RPMI8226 (cell line): ENCODE results near the gene SMARCD1.

ENCODE experiments used
- DNase-seq: peaks from one replicate; pipeline ENCODE4 v3.0.0-alpha.2; 2015

Gene SMARCD1

DNA sequence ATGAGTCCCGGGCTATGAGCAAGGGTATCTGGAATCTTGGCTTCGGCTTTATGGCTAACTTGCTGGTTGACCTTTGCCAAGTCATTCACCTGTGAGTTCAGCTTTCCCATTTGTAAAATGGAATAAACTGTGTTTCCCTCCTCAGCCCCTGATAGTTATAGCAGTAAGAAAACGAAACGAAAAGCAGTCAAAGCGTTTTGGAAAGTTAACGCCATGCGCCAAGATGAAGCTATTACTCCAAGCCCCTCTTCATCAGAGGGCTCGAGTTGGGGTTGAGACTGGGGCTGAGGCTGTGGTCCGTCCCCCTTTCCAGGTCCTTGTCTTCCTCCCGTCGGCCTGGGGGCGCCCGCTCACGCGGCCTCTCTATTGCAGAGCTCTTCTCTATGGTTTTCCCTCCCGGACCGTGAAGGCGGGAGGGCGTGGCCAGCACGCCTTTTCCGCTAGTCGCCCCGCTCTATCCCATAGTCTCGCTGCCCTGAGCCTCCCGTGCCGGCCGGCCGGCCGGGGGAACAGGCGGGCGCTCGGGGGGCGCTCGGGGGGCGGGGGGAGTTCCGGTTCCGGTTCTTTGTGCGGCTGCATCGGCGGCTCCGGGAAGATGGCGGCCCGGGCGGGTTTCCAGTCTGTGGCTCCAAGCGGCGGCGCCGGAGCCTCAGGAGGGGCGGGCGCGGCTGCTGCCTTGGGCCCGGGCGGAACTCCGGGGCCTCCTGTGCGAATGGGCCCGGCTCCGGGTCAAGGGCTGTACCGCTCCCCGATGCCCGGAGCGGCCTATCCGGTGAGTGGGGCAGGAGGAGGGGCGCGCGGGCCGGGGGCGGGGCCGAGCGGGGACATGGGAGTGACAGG, at the start of gene SMARCD1:
SMARCD1 (plus strand) TSS at position 568 of the 840 bp plus-strand sequence; CDS start at position 596, 28 bp downstream.
- peak; percentile 93 for DNase-seq

DNA sequence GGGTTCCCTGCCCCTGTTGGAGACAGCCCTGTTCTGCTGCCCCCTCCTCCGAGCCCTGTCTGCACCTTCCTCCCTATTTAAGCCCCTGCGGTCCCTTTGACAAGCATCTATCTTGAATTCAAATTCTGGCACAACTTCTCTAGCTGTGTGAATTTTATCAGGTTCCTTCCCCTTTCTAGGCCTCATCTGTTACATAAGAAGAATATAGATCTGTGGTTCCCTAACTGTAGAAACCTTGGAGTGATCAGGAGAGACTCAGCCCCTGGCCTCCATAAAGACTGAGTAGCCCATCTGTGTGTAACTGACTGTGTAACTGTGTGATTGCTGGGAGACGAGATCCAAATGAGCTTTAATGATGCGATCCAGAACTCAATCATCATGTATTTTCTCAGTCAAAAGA, 46.8 kb upstream of the SMARCD1 start:
- no peak for DNase-seq

- DNase-seq, result peak; percentile 86
Measured at GRCh38 chr12:50039151-50039835, 45.8 kb upstream of the SMARCD1 start.

DNA sequence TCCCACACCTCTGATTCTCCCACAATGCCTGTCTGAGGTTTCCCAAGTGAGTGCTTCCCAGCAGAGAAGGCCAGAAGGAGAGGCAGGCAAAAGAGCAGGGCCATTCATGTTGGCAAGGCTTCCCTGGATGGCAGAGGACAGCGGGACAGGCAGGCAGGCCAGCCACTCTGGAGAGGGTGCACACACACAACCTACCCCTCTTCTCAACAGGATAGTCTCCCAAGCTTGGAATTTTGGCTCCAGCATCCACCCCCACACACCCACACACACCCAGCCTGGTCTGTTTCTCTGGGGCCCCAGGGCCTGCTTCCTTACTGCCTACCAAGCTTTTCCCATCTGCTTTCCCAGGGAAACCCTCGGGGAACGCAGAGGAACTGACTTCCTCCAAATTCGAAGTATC, 44.5 kb upstream of the SMARCD1 start:
- DNase-seq, result no peak

- DNase-seq, result no peak
Measured at GRCh38 chr12:50041062-50041860, 43.9 kb upstream of the SMARCD1 start.

DNA sequence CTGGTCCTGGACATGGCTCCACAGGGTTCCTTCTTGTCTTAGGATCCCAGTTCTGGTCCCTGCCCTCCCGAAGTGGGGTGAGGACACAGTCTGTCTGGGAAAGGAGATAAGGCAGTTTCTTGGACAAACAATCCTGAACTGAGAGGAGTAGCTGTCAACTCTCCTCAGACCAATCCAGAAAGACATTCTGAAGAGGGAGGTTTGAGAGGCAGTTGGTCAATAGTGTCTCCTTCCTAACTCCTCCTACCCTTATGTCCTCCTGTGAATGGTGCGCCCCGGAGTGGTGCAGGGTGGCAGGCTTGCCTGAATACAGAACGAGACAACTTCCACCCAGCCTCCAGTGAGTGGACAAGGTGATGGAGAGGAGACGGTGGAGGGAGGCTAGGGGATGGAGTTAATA, 43.2 kb upstream of the SMARCD1 start:
- no peak for DNase-seq

DNA sequence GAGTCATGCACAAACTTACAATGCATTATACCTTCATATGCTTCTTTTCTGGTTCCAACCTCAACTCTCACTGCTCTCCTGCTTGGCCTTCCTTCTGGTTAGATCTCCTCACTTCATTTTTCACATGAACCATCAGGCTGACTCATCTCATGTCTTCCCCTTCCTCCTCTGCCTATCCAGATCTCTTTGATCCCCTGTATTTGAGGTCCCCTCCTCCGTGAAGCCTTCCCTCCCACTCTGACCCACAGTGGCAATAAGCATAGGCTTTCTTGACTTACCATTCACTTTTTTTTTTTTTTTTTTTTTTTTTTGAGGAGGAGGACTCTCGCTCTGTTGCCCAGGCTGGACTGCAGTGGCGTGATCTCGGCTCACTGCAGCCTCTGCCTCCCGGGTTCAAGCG, 42.4 kb upstream of the SMARCD1 start:
- DNase-seq, result no peak

DNA sequence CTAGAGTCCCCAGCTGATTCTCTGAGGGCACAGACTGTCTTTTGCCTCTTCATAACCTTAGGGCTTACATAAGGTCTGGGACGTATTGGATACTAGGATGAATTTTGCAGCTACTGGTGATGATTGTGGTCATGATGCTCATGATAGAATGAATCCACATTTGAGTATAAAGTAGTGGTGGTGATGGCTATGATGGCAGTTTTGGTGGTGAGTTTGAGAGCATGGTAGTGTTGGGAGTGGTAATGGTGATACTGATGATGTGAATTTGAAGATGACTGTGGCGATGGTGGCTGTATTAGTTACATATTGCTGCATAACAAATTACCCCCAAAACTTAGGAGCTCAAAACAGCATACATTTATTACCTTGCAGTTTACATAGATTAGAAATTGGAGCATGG, 41.8 kb upstream of the SMARCD1 start:
- no peak for DNase-seq

DNA sequence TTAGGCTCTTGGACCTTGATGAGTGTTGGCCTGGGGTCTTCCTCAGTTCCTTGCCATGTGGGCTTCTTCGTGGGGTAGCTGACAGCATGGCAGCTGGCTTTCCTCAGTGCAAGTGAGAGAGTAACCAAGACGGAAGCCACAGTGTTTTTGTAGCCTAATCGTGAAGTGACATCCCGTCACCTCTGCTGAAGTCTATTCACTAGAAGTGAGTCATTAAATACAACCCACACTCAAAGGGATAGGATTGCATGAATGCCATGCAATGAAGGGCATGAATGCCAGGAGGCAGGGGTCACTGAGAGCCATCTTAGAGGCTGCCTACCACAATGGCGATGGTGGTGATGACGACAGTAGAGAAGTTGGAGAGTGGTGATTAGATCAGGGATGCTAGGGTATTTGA, 41.3 kb upstream of the SMARCD1 start:
- no peak for DNase-seq

- no peak for DNase-seq
Measured at GRCh38 chr12:50047693-50048250, 37.4 kb upstream of the SMARCD1 start.

DNA sequence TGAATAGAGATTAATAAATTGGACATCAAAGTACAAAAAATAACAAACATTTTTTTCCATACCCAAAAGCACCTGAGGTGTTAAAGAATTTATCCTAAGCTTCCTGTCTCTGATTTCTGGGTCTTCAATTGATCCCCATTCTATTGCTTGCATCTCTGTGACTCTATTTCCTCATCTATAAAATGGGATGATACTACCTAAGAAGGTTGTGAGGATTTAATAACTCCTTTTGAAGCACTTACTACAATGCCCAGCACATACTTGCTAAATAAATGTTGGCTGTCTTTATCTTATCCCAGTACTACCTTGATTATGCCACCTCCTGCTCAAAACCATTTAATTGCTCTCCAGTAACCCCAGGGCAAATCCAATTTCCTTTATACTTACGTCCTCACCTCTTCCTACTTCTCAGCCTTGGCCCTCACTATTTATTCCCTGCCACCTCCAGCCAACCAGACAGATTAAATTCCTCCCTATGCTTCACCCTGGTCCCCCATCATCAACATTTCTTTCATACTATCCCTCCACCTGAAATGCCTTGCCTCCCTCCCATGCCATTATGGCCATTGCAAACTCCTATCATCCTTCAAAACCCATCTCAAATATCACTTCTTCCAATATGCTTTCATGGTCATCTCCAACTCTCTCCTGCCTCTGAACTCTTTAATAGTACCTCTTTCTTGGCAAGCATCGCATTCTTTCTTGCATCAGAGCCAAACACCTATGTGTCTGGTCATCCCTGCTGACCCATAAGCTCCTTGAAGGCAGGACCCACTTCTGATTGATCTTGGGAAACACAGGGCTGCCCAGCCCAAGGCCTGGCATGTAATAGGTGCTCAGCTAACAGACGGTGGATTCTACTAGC, 35.7 kb upstream of the SMARCD1 start:
- DNase-seq, result no peak

DNA sequence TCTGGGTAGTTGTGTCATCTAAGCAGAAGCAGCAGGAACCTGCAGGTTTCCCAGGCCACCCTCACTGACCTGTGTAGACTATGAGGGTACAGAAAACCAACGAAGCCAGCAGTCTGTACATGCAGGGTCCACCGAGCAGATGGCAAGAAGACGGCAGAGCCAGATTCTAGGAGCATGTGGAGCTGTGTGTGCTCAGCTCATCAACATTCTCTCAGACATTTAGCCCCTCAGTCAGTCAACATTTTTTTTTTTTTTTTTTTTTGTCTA, 35.1 kb upstream of the SMARCD1 start:
- no peak for DNase-seq

DNA sequence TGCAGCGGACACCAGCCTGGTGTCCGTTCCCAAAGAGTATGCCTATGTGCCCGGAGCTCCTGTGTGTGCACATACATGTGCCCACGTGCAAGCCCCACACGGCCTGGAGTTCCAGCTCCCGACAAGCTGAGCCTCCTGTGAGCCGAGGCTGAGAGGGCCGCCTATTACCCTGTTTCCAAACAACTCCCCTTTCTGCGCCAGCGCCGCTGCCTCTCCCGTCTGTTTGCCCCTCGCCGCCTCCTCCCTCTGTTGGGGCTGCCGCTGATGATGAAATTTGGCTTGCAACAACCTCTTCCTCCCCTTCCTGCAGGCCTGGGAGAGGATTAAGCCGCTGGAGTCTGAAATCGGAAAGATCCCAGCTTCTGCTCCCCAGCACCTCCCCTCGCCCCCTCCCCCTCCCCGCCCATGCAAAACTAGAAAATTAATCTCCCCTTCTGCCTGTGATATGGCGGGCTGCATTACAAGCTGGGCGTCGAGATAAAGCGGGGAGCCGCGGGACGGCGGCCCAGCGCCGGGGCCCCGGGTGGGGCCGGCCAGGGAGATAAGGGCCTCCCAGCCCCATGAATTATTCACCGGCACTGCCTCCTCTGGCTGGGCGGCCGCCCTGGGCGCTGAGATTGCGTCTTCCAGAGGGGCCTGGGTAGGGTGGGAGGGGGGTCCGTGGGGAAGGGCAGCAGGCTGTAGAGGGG, 34.6 kb upstream of the SMARCD1 start:
- DNase-seq, result no peak

GRCh38 chr12:50051101-50051806, 33.9 kb upstream of the SMARCD1 start:
- no peak for DNase-seq

DNA sequence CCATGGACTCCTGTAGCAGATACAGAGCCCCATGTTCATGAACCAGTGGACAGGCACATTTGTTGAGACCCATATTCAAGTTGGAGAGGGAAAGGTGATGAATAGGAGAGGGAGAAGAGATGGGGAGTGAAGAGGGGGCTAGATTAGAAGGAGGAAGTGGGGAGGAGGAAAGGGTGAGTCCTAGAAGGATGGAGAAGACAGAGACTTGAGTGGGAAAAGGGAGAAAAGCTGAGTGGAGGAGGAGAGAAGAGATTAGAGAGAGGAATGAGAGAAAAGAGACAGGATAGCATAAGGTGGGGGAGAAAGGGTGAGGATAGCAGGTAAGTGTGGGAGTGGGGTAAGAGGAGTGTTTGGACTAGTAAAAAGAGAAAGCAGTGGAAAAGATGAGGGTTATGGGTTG, 32.6 kb upstream of the SMARCD1 start:
- no peak for DNase-seq

DNA sequence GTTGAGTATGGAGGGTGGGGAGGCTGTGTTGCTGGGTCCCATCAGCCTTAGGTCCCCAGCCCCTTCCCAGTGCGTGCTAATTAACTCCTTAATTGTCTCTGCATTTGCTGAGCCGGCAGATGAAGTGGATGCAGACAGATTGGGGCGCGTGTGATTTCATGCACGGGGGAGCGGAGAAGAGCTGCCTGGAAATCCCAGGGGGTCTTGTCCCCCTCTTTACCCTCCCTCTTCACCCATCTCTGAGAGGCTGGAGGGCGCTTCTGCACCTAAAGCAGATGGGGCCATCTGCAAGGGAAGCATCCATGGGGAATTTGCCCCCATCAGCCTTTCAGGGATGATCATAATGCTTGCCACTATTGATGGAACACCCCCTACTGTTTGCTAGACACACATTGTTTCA, 32.2 kb upstream of the SMARCD1 start:
- no peak for DNase-seq

DNA sequence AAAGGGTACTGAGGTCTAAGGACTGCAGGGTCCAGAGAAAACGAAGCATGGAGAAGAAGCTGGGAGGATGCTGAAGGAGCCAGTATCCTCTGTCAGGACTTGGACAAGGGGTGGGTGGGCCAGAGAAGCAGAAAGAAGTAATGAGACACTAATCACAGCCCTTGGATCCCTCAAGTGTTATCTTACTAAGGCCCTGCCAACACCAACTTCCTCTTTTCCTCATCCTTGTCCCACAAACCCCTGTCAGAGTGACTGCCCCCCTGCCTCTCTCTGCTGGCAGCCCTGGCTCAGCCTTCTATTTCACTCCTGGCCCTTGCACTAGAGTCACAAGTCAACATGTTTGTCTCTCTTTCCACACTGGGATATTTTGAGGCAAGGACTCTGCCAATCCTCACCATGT, 31.6 kb upstream of the SMARCD1 start:
- DNase-seq, result no peak

DNA sequence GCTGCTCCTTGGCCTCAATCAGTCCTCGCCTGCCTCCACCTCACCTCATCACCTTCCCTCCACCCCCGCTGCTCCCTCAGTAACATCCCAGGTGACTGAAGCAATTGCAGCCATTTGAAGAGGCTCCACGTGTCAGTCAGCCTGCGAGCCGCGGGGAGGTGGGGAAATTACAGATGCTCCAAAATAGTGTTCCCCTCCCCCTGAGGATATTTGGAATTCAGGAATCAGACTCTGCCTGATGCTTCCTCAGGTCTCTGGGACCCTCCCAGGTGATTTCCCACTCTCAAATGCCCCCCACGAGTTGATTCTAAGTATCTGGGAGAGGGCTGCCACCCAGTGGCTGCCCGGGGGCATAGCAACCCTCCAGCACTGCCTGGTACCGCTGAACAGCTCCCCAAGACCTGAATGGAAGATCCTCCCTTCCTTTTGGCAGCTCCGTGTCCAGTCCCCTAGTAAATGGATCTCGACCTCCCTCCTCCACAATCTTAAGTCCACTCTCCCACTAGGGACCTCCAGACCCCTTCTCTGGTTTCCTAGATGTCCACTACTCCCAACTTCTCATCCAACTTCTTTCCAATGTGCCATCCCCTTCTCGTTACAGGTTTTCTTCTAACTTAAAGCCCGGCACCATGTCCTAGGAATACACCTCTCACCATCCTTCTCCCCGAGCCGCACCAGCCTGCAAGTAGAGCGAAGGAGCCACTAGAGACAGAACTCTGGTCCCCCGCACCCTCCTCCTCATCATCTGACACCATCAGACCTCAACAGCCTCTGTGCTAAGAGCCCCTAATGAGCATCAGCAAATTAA, 29.1 kb upstream of the SMARCD1 start:
- DNase-seq, result peak; percentile 69

DNA sequence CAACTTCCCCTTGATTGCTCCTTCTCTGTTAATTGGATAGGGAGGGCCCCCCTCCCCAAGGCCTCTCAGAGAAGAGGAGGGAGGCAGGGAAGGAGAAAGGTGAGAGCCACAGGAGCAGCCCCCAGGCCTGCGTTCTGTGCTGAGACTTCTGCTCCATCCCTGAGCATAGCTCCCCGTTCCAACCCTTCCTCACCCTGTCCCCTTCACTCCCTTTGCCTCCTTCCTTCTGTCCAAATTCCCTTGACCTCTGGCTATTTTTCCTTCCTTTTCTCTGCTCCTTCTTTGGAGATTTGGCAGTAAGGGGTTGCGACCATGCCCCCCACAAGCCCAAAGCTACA, 28.5 kb upstream of the SMARCD1 start:
- no peak for DNase-seq
